Activated CD8-positive, alpha-beta T cell treated with anti-CD3 and anti-CD28 coated beads for 36 hours (primary cell): ENCODE measurements around the gene SOX21. TPM values are rescaled to one million over a fixed set of nuclear protein-coding genes. Genes with fewer than 3 reads are reported as not detected.

ENCODE experiments used
- ATAC-seq: fragments of 200-7000 bp; cut with Tn5 transposase; one replicate; pipeline ENCODE4 v1.10.0; 2021; ENCODE audit warnings: mild to moderate bottlenecking, moderate library complexity
- CTCF ChIA-PET: fragments of 350-600 bp; sonication (Branson Sonifier 250); formaldehyde crosslinking; loops from one replicate; lab custom pipeline; 2021; ENCODE audit warnings: antibody characterized with exemption; lab: Charles Lee
- POLR2A ChIA-PET: fragments of 350-600 bp; sonication (Branson Sonifier 250); formaldehyde crosslinking; loops from one replicate; lab custom pipeline; 2021; ENCODE audit warnings: antibody characterized with exemption; lab: Charles Lee
- DNase-seq: peaks from one replicate; pipeline ENCODE4 v3.0.0-alpha.2; 2020
- H3K27ac Mint-ChIP-seq: one replicate; pipeline ENCODE4 v1.8.0; 2021; ENCODE audit warnings: mild to moderate bottlenecking, mixed read lengths
- H3K27me3 Mint-ChIP-seq: one replicate; pipeline ENCODE4 v1.8.0; 2021; ENCODE audit warnings: mixed read lengths
- H3K36me3 Mint-ChIP-seq: one replicate; pipeline ENCODE4 v1.8.0; 2021; ENCODE audit warnings: low read depth, mixed read lengths
- H3K4me1 Mint-ChIP-seq: one replicate; pipeline ENCODE4 v1.8.0; 2021; ENCODE audit warnings: low read depth, mixed read lengths
- H3K4me3 Mint-ChIP-seq: one replicate; pipeline ENCODE4 v1.8.0; 2021; ENCODE audit warnings: mild to moderate bottlenecking, moderate library complexity, mixed read lengths
- H3K9me3 Mint-ChIP-seq: one replicate; pipeline ENCODE4 v1.8.0; 2021; ENCODE audit warnings: mixed read lengths
- intact Hi-C: fragments of 100-400 bp; cut with micrococcal nuclease; formaldehyde crosslinking; loops from one replicate; pipeline ENCODE4 v1.10.0; 2022
- total RNA-seq, 2 experiments: library from RNA; stranded (reverse); gene quantifications; one replicate each; pipeline ENCODE4 v1.2.3, GENCODE V29; 2021
- TF ChIP-seq, protein P1 (sequence below): fragments of 200-600 bp; IDR thresholded peaks from one replicate; pipeline ENCODE4 v1.8.0; 2022; ENCODE audit warnings: antibody characterized with exemption, mild to moderate bottlenecking

SOX21 gene
- total RNA-seq, 2 experiments from 2014 or later, result not detected

DNA sequence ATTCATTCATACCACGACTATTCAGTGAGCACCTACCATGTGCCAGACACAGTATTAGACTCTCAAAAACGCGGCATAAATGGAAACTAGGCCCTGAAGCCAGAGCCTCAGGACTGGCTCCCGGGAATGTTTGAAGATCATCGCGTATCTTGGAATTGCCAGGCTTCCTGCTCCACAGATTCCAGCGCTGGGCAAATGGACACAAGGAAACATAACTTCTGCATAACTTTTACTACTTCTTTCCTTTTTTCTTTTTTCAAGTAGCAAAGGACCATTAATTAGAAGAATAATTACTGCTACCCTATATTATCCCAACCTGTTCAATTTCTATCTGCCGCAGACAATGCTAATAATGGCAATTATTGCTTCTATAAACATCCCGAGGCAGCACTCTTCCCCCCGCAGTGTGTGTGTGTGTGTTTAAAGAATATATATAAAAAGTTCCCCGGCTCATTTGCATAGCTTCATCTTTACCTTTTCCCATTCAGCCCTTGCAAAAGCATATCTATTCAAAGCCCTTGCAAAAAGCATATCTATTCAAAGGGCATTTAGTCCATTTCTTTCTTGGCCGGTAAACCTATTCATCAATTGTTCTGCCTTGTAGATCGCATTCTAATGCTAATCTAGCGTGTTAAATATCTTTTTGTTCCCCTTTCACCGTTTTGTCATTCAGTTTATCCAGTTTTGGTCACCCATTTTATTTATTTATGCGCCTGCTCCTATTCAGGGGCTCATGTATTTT, 6.1 kb downstream of the SOX21 start:
- TF ChIP-seq, protein P1, sequence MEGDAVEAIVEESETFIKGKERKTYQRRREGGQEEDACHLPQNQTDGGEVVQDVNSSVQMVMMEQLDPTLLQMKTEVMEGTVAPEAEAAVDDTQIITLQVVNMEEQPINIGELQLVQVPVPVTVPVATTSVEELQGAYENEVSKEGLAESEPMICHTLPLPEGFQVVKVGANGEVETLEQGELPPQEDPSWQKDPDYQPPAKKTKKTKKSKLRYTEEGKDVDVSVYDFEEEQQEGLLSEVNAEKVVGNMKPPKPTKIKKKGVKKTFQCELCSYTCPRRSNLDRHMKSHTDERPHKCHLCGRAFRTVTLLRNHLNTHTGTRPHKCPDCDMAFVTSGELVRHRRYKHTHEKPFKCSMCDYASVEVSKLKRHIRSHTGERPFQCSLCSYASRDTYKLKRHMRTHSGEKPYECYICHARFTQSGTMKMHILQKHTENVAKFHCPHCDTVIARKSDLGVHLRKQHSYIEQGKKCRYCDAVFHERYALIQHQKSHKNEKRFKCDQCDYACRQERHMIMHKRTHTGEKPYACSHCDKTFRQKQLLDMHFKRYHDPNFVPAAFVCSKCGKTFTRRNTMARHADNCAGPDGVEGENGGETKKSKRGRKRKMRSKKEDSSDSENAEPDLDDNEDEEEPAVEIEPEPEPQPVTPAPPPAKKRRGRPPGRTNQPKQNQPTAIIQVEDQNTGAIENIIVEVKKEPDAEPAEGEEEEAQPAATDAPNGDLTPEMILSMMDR, result no peak
- H3K9me3 Mint-ChIP-seq, result no peaks in the 10 kb centered on the region
- H3K27me3 Mint-ChIP-seq, result peaks cover 87% of the 10 kb centered on the region
- no peak for DNase-seq
- ChIA-PET CTCF (interaction anchor here (0.9 to 1.0 kb wide), 2 partner anchors 89 to 479 kb away, joined by 3 read pairs; no protein-coding TSS in a partner anchor), POLR2A (no interaction called here)
- no peaks in the 10 kb centered on the region for H3K36me3 Mint-ChIP-seq
- H3K4me3 Mint-ChIP-seq, result no peak overlapping the region
- intact Hi-C loops, result no loop called here
- H3K4me1 Mint-ChIP-seq, result peaks cover 26% of the 10 kb centered on the region
- H3K27ac Mint-ChIP-seq, result no peak overlapping the region
- ATAC-seq, result no peak

DNA sequence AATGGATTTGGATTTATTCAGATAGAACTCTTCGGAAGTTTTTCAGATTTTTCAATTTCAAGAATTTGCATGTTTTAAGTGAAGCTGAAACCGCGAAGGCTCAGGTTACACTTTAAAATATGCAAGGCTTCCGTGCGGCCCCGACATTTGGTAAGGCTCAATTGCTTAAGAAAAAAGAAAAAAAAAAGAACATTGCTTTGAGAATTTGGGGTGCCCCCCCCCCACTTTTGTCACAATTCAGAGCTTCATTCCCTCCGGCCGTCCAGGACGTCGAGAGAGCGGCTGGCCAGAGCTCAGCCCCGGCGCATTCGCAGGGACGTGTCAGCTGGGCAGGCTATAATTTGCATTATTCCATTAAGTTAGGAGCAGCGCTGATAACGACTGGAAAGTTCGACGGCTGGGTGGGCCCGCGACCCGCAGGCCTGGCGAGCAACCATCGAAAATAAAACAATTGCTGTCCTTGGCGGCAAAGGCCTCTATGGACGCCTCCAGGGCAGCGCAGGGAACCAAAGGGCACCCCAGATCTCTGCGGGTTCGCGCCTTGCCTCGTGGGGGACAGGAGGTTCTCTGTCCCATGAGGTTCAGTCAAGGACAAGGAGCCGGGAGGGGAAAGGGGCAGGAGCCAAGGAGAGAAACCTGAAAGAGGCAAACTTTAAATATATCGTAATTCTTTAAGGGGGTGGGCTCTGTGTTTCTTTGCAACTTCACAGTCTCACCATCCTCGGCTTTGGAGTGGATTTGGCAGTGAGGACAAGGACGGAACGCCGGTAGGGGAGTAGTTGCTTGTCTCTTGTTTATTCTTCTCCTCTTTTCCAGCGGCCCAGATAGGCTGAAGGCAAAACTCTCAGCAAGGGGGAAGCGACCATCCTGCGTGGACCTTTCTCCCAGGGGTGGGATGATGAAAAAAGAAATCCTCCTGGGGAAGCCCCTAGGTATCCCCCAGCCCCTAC, 7.0 kb downstream of the SOX21 start:
- Mint-ChIP-seq H3K27ac (no peak overlapping the region), H3K9me3 (no peaks in the 10 kb centered on the region), H3K4me3 (no peak overlapping the region), H3K36me3 (no peaks in the 10 kb centered on the region), H3K27me3 (peaks cover 86% of the 10 kb centered on the region), H3K4me1 (peaks cover 19% of the 10 kb centered on the region)
- TF ChIP-seq, protein P1, result no peak
- ChIA-PET CTCF (interaction anchor here (0.7 to 1.0 kb wide), 2 partner anchors 8 to 595 kb away, joined by 3 read pairs; no protein-coding TSS in a partner anchor), POLR2A (no interaction called here)
- intact Hi-C loops, result no loop called here
- ATAC-seq (no peak), DNase-seq (no peak)

DNA sequence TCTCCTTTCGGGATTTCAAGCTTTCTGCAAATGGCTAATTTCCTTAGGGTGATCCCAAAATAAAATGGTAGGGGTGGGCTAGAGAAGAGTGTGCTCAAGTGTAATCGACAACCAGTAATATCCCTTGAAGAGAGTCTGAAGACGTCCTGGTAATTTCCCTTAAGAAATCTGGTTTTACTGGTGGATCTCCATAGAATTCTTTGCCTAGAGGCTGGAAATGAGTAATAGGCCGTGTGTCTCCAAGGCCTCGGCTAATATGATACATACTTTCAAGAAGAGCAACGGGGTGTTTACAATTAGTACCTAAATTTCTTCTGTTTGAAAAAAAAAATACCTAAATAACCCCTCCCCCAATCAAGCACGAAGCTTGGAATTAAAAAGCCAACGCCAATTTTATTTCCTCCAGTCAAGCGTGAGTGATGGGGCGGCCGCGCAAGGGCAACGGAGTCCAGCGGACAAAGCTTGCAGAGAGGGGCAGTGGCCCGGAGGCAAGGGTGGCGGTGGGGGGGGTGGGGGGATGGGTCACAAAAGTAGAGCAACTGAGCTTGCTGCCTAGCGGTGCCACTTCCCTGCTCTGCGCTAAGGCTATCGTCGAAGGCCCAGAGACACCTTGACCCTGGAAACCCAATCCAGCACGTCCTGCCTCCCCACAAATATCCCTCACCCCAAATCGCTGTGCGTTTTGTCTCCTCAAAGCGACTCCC, 7.8 kb downstream of the SOX21 start:
- H3K27me3 Mint-ChIP-seq, result peaks cover 90% of the 10 kb centered on the region
- TF ChIP-seq, protein P1, result no peak
- H3K4me1 Mint-ChIP-seq, result peaks cover 16% of the 10 kb centered on the region
- DNase-seq, result no peak
- ATAC-seq, result no peak
- ChIA-PET CTCF (interaction anchor here (0.7 to 1.1 kb wide), 3 partner anchors 9 to 596 kb away, joined by 3 read pairs; no protein-coding TSS in a partner anchor), POLR2A (no interaction called here)
- intact Hi-C loops, result no loop called here
- no peaks in the 10 kb centered on the region for H3K9me3 Mint-ChIP-seq
- H3K4me3 Mint-ChIP-seq, result no peak overlapping the region
- no peak overlapping the region for H3K27ac Mint-ChIP-seq
- H3K36me3 Mint-ChIP-seq, result no peaks in the 10 kb centered on the region

DNA sequence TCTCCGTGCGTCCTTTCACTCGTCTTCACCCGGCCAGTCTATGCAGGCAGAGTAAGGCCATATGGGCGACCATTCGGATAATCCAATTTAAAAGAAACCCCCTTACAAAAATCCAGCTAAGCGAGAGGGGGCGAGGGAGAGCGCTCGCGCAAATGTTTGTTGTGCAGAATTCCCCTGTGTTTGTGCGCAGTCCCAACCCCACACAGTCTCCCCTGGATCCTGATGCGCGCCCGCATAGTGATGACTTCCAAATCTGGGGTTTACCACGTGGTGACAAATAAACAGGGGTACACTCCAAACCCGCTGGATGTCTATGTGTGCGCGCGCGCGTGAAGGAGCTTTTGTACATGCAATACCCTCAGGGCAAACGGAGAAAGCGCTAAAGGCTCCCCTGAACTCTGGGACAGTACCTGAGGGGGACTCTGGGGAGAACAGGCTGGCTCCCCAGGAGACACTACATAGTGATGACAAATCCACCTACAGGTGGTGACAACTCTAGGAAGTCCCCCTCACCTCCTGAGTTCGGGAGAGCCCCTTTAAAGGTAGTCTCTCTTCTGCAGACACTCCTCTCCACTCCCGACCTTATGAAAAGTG, 8.5 kb downstream of the SOX21 start:
- Mint-ChIP-seq H3K4me3 (no peak overlapping the region), H3K9me3 (no peaks in the 10 kb centered on the region), H3K36me3 (no peaks in the 10 kb centered on the region), H3K4me1 (peaks cover 16% of the 10 kb centered on the region), H3K27ac (no peak overlapping the region), H3K27me3 (peaks cover 88% of the 10 kb centered on the region)
- TF ChIP-seq, protein P1, result no peak
- ChIA-PET CTCF (interaction anchor here (1.0 to 1.1 kb wide), 2 partner anchors 10 to 29 kb away, joined by 3 read pairs; no protein-coding TSS in a partner anchor), POLR2A (no interaction called here)
- ATAC-seq (peak; percentile 56), DNase-seq (no peak)
- intact Hi-C loops, result no loop called here
